OCI-LY1 (cell line): Measurements from ENCODE around the gene CELSR1.

Experiments used
- EZH2 ChIP-seq: fragments of 200-600 bp; sonication (generic), shearing (Covaris generic); IDR thresholded peaks from 2 replicates; pipeline ENCODE4 v1.8.0; 2017; ENCODE audit warnings: borderline replicate concordance, mixed run types, mild to moderate bottlenecking, antibody characterized with exemption, low read length, moderate library complexity, mixed read lengths
- TF ChIP-seq, protein P1 (sequence below): fragments of 200-600 bp; sonication (generic), shearing (Covaris generic); IDR thresholded peaks from 2 replicates; pipeline ENCODE4 v1.5.1; 2017; ENCODE audit warnings: mild to moderate bottlenecking, antibody characterized with exemption, low read length, moderate library complexity, mixed read lengths

DNA sequence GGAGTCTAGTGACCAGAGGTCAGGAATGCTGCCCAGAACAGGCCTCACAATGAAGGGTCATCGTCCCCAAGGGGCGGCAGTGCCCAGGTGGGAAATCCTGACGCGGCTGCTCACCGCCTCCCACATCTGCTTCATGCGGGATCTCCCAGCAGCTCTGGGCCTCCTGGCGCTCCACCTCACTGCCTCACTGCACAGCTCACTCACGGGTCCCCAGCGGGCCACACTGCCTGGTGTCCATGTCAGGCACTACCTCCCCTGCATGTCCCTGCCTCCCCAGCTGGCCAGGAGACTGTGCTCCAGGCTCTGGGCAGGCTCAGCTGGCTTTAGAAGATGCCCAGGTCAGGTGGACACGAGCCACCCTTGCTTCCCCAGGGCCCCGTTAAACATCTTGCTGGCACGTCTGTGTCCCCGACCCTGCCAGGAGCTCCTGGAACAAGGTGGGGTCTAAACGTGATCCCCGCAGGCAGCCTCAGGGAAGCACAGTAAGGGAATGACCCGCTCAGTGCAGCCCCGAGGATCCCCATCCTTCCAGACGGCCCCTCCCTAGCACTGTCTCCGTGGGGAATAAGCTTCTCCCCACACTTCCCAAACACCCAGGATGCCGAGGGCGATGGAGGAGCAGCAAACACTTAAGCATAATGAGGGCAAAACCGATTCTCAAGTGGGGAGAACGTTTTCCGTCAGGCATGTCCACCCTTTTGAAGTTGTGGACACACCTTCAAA, 108.7 kb downstream of the CELSR1 start:
- TF ChIP-seq, protein P1, sequence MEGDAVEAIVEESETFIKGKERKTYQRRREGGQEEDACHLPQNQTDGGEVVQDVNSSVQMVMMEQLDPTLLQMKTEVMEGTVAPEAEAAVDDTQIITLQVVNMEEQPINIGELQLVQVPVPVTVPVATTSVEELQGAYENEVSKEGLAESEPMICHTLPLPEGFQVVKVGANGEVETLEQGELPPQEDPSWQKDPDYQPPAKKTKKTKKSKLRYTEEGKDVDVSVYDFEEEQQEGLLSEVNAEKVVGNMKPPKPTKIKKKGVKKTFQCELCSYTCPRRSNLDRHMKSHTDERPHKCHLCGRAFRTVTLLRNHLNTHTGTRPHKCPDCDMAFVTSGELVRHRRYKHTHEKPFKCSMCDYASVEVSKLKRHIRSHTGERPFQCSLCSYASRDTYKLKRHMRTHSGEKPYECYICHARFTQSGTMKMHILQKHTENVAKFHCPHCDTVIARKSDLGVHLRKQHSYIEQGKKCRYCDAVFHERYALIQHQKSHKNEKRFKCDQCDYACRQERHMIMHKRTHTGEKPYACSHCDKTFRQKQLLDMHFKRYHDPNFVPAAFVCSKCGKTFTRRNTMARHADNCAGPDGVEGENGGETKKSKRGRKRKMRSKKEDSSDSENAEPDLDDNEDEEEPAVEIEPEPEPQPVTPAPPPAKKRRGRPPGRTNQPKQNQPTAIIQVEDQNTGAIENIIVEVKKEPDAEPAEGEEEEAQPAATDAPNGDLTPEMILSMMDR = no peak
- no peak for TF ChIP-seq EZH2
